Ascending aorta (tissue), 2 donors: ENCODE data around the gene EP400. TPM values are rescaled to one million over a fixed set of nuclear protein-coding genes. Genes with fewer than 3 reads are reported as not detected.
A peak's percentile ranks its signal among the peaks of the same experiment; 100 is the strongest.

ENCODE experiments used
- DNase-seq, 2 donors: peaks; one replicate each; pipeline ENCODE4 v3.0.0-alpha.2; 2019; ENCODE audit warnings: low spot score in 2 of 2
- H3K27ac ChIP-seq, 2 donors: fragments of 200-600 bp; sonication (generic); one replicate each; pipeline ENCODE4 v1.5.1; 2016 to 2017; ENCODE audit warnings: mild to moderate bottlenecking in 1 of 2
- H3K27me3 ChIP-seq: fragments of 200-600 bp; sonication (generic); one replicate; pipeline ENCODE4 v1.5.1; 2017
- H3K36me3 ChIP-seq, 2 donors: fragments of 200-600 bp; sonication (generic); one replicate each; pipeline ENCODE4 v1.5.1; 2016
- H3K4me1 ChIP-seq, 2 donors: fragments of 200-600 bp; sonication (generic); one replicate each; pipeline ENCODE4 v1.5.1; 2016 to 2017; ENCODE audit warnings: mild to moderate bottlenecking in 1 of 2
- H3K4me3 ChIP-seq, 2 donors: fragments of 200-600 bp; sonication (generic); one replicate each; pipeline ENCODE4 v1.5.1; 2016 to 2017; ENCODE audit warnings: mild to moderate bottlenecking in 1 of 2
- H3K9me3 ChIP-seq, 2 donors: fragments of 200-600 bp; sonication (generic); one replicate each; pipeline ENCODE4 v1.5.1; 2016
- intact Hi-C: fragments of 100-400 bp; cut with DNase I; formaldehyde crosslinking; loops from one replicate; pipeline ENCODE4 v1.15.1; 2023
- total RNA-seq: library from RNA; depleted of rRNA; stranded (reverse); fragments of >200 nt; gene quantifications from one replicate; pipeline ENCODE4 v1.1.0, GENCODE V29; 2016
- TF ChIP-seq, protein P1 (sequence below), 3 experiments: fragments of 200-600 bp in 2 of 3; fragments of 450-650 bp in 1 of 3; sonication (generic) in 2 of 3; IDR thresholded peaks; one replicate each; pipeline ENCODE4 v1.5.1; 2016 to 2019; ENCODE audit warnings: antibody characterized with exemption in 3 of 3, mild to moderate bottlenecking in 1 of 3, moderate library complexity in 1 of 3

EP400 gene
- total RNA-seq, 1 donor from 2014 or later = 23.3 TPM

DNA sequence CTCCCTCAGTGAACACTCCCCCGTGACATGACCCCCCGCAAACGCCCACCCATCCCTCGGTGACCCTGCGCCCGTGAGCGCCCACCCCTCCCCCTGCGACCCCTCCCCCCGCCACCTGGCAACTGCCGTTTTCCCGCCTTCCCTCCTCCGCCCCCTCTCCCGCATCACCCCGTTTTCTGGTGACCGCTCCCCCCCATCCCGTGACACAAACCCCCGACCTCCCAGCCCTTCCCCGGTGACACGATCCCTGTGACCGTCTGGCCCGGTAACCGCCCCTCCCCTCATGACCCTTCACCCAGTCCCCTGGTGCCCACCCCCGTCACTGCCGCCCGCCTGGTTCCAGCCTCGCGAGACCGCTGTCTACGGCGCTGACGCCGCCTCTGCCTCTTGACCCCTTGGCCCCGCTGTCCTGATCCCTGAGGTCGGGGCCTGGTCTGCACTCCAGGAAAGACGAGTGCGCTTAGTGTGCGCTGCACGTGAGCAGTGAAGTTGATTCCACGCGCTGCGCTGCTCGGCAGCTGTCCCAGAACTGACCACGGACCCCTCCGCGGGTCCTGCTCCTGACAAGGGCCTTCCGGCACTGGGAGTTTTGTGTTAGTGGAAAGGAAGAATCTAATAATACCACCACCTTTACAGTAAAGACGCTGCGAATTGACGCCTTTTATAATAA lies 135.0 kb downstream of the EP400 start:
- intact Hi-C loops = loop anchor here (1.0 to 2.0 kb wide), 4 partner anchors 60 to 405 kb away; partner anchors contain the start of genes DDX51, EP400, NOC4L and ULK1
- TF ChIP-seq, protein P1, sequence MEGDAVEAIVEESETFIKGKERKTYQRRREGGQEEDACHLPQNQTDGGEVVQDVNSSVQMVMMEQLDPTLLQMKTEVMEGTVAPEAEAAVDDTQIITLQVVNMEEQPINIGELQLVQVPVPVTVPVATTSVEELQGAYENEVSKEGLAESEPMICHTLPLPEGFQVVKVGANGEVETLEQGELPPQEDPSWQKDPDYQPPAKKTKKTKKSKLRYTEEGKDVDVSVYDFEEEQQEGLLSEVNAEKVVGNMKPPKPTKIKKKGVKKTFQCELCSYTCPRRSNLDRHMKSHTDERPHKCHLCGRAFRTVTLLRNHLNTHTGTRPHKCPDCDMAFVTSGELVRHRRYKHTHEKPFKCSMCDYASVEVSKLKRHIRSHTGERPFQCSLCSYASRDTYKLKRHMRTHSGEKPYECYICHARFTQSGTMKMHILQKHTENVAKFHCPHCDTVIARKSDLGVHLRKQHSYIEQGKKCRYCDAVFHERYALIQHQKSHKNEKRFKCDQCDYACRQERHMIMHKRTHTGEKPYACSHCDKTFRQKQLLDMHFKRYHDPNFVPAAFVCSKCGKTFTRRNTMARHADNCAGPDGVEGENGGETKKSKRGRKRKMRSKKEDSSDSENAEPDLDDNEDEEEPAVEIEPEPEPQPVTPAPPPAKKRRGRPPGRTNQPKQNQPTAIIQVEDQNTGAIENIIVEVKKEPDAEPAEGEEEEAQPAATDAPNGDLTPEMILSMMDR (IDR thresholded peaks at IDR 0.05) = no peak
- Histone ChIP-seq H3K4me1 (peaks cover 4 to 16% of the 10 kb centered on the region in 2 donors), H3K27ac (peak overlapping the region; percentile 88 to 93), H3K9me3 (no peaks in the 10 kb centered on the region), H3K27me3 (no peaks in the 10 kb centered on the region), H3K4me3 (peak overlapping the region; percentile 75 to 82), H3K36me3 (peaks cover 0 to 8% of the 10 kb centered on the region in 2 donors)
- DNase-seq = peak; percentile 22 to 84

DNA sequence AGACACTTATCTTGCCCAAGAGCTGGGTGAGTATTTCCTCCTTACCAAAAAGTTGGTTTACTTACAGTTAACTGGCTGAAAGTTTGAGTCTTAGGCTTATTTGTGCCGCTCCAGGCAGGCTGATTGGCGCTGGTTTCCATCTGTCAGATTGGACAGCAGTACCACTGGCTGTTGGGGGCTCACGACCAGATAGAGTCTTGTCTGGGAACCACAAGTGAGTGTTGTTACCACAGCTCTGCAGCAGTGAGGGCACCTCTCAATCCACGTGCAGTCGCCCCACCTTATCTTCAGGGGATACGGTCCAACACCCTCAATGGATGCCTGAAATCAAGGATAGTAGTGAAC lies 135.5 kb downstream of the EP400 start:
- H3K9me3 ChIP-seq = no peaks in the 10 kb centered on the region
- TF ChIP-seq, protein P1 (IDR thresholded peaks at IDR 0.05) = no peak
- no peaks in the 10 kb centered on the region for H3K27me3 ChIP-seq
- H3K4me1 ChIP-seq = peaks cover 4 to 16% of the 10 kb centered on the region in 2 donors
- peak overlapping the region; percentile 88 to 93 for H3K27ac ChIP-seq
- peaks cover 0 to 8% of the 10 kb centered on the region in 2 donors for H3K36me3 ChIP-seq
- no peak for DNase-seq
- intact Hi-C loops = loop anchor here (2.0 kb wide), 1 partner anchor 60 kb away; the partner anchor contains the start of genes DDX51 and NOC4L
- peak overlapping the region; percentile 75 to 82 for H3K4me3 ChIP-seq

DNA sequence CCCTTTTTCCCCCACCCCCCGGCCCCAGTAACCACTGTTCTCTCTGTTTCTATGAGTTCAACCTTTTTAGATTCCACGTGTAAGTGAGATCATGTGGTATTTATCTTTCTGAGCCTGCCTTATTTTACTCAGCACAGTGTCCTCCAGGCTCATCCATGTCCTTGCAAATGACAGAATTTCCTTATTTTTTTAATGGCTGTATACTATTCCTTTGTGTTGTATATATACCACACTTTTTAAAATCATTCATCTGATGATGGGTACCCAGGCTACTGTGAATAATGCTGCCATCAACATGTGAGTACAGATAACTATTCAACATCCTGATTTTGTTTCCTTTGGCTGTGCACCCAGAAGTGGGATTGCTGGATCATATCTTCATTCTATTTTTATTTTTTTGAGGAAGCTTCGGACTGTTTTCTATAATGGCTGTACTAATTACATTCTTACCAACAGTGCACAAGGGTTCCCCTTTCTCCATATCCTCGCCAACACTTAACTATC lies 139.7 kb downstream of the EP400 start:
- H3K27ac ChIP-seq = no peak overlapping the region
- peaks cover 3 to 12% of the 10 kb centered on the region in 2 donors for H3K36me3 ChIP-seq
- no peaks in the 10 kb centered on the region for H3K27me3 ChIP-seq
- intact Hi-C loops = no loop called here
- no peak for DNase-seq
- TF ChIP-seq, protein P1 (IDR thresholded peaks at IDR 0.05) = no peak
- H3K4me3 ChIP-seq = no peak overlapping the region
- H3K9me3 ChIP-seq = no peaks in the 10 kb centered on the region
- peaks cover 0 to 12% of the 10 kb centered on the region in 2 donors for H3K4me1 ChIP-seq

DNA sequence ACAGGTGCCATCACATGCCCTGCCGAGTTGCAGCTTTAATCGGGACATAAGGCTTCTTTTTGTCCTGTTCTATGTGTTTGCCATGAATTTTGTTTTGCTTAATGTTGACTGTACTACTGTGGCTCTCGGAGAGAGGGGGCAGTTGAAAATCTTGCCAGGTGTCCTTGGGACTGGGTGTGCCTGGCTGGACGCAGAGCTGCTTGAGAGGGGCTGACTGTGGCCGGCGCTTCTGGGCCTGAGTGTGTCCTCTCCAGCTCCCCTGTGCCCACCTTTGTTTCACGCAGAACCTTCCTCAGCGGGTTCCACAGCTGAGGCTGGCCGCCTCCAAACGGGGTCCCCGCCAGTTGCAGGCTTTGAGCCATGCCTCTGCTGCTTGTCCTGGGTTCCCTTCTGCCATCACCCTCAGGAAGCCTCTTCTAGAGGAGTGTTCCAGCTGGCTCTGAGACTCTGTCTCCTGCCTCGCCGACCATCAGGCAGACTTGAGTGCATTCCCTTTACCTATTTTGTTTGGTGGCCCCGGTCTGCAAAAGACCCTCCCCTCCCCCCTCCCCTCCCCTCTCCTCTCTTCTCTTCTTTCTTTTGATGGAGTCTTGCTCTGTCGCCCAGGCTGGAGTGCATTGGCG lies 144.6 kb downstream of the EP400 start:
- H3K9me3 ChIP-seq = no peaks in the 10 kb centered on the region
- H3K4me3 ChIP-seq = no peak overlapping the region
- no peaks in the 10 kb centered on the region for H3K27me3 ChIP-seq
- H3K36me3 ChIP-seq = peaks cover 3 to 23% of the 10 kb centered on the region in 2 donors
- TF ChIP-seq, protein P1 (IDR thresholded peaks at IDR 0.05) = no peak
- H3K27ac ChIP-seq = no peak overlapping the region
- DNase-seq = no peak
- no peaks in the 10 kb centered on the region for H3K4me1 ChIP-seq
- intact Hi-C loops = no loop called here

DNA sequence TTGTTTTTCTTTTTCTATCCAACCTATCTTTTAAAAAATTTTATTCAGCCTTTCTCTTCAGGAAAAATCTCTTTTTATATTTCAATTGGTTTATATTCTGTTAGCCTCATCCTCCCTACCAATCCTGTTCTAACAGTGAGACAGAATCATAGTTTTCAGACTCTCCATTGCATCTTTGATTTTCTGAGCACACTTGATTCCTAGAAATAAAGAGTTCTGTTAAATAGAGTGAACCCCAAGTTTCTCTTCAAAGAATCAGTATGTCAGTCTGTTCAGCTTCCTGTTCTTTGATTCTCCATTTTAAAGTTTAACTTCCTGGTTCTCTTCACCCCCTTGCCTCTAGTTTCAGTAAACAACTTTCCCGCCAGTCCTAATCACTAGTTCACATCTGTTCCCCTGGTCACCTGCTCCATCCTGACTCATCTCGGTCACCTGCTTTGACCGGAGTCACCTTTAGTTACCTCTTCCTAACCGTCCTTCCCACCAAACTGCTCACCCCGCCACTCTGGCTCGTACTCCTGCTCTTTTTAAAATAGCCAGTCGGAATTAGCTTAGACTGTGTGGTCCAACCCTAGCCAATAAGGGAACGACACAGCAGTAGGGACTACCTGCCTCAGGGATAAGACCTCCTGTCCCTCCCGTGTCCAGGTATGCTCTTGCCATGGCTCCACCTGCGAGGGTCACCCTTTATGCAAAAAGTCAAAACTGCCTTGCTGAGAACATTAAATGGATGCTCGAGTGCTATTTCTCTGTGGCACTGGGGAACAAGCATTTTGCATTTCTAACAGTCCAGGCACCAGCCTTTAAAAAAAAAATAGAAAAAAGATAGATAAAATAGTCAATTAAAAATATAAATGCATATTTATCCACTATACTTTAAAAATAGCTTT lies 146.0 kb downstream of the EP400 start:
- Histone ChIP-seq H3K4me1 (no peaks in the 10 kb centered on the region), H3K4me3 (no peak overlapping the region), H3K27me3 (no peaks in the 10 kb centered on the region), H3K27ac (no peak overlapping the region), H3K36me3 (peaks cover 3 to 31% of the 10 kb centered on the region in 2 donors), H3K9me3 (no peaks in the 10 kb centered on the region)
- intact Hi-C loops = no loop called here
- TF ChIP-seq, protein P1 (IDR thresholded peaks at IDR 0.05) = no peak
- DNase-seq = no peak
